Small intestine (tissue), 16 donors: ENCODE data around the gene FAM170A. TPM values are rescaled to one million over a fixed set of nuclear protein-coding genes. Genes with fewer than 3 reads are reported as not detected.

ENCODE experiments used
- DNase-seq, 2 donors: peaks; one replicate each; pipeline versions ENCODE4 v3.0.0 to v3.0.0-alpha.2; 2013
- FAIRE-seq: peaks from 2 replicates; lab custom pipeline; 2012; peaks lifted over from hg19 to GRCh38; lab: Jason Lieb, UNC
- H3K27ac ChIP-seq, 3 donors: one replicate each; pipeline ENCODE4 v1.5.1; 2013; ENCODE audit warnings: low read length in 2 of 3, mild to moderate bottlenecking in 2 of 3, control low read depth in 1 of 3, inconsistent platforms in 1 of 3, low read depth in 1 of 3, moderate library complexity in 1 of 3
- H3K27me3 ChIP-seq, 3 donors: one replicate each; pipeline ENCODE4 v1.6.1; 2013; ENCODE audit warnings: low read length in 3 of 3, inconsistent platforms in 1 of 3; ENCODE audit not compliant: control insufficient read depth in 3 of 3, insufficient read depth in 3 of 3
- H3K36me3 ChIP-seq, 3 donors: one replicate each; pipeline ENCODE4 v1.6.1; 2013; ENCODE audit warnings: low read length in 3 of 3, inconsistent platforms in 1 of 3, low read depth in 1 of 3, mild to moderate bottlenecking in 1 of 3, moderate library complexity in 1 of 3; ENCODE audit not compliant: control insufficient read depth in 3 of 3, insufficient read depth in 2 of 3
- H3K4me1 ChIP-seq, 3 donors: one replicate each; pipeline ENCODE4 v1.6.1; 2013; ENCODE audit warnings: low read length in 2 of 3, inconsistent platforms in 1 of 3, low read depth in 1 of 3, mild to moderate bottlenecking in 1 of 3, moderate library complexity in 1 of 3; ENCODE audit not compliant: control insufficient read depth in 3 of 3, insufficient read depth in 2 of 3
- H3K4me3 ChIP-seq, 3 donors: one replicate each; pipeline ENCODE4 v1.5.1; 2013; ENCODE audit warnings: low read length in 3 of 3, control low read depth in 1 of 3, inconsistent platforms in 1 of 3, low read depth in 1 of 3, mild to moderate bottlenecking in 1 of 3, moderate library complexity in 1 of 3
- H3K9me3 ChIP-seq, 2 donors: one replicate each; pipeline ENCODE4 v1.6.1; 2013; ENCODE audit warnings: low read depth in 1 of 2, low read length in 1 of 2; ENCODE audit not compliant: control insufficient read depth in 2 of 2, insufficient read depth in 1 of 2
- WGBS, 3 donors: extraction: QIAGEN DNeasy Blood & Tissue Kit; methylation state at CpG; one replicate each; pipeline ENCODE4 v1.1.7; 2013; 5-methylcytosine and 5-hydroxymethylcytosine counted together
- long read RNA-seq, 10 donors: transcript quantifications; one replicate each; lab custom pipeline, GENCODE V29; 2026
- polyA plus RNA-seq, 4 donors: library from polyadenylated mRNA; stranded (reverse) in 3 of 4; unstranded in 1 of 4; fragments of 200-250 nt in 3 of 4; fragments of 120-200 nt in 1 of 4; gene quantifications; one replicate each; pipeline versions ENCODE4 v1.2.1 to v1.2.3, GENCODE V29; 2013
- donor health status: healthy with polysubstance abuse.
- donor health status: control.
- donor health status: control.
- donor health status: Bipolar disorder and iron deficiency.
- donor health status: healthy.

FAM170A gene, protein sequence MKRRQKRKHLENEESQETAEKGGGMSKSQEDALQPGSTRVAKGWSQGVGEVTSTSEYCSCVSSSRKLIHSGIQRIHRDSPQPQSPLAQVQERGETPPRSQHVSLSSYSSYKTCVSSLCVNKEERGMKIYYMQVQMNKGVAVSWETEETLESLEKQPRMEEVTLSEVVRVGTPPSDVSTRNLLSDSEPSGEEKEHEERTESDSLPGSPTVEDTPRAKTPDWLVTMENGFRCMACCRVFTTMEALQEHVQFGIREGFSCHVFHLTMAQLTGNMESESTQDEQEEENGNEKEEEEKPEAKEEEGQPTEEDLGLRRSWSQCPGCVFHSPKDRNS
- not detected for polyA plus RNA-seq
- long read RNA-seq, donor 1, result 0 reads
- long read RNA-seq, donor 2, result 0 reads
- long read RNA-seq, donor 3, result 0 reads
- long read RNA-seq, donor 4, result 0 reads
- long read RNA-seq, donor 5, result 0 reads
- long read RNA-seq, donor 6, result 0 reads
- long read RNA-seq, donor 7, result 0 reads
- long read RNA-seq, donor 8, result 0 reads
- long read RNA-seq, donor 9, result 0 reads
- long read RNA-seq, donor 10, result 0 reads

DNA sequence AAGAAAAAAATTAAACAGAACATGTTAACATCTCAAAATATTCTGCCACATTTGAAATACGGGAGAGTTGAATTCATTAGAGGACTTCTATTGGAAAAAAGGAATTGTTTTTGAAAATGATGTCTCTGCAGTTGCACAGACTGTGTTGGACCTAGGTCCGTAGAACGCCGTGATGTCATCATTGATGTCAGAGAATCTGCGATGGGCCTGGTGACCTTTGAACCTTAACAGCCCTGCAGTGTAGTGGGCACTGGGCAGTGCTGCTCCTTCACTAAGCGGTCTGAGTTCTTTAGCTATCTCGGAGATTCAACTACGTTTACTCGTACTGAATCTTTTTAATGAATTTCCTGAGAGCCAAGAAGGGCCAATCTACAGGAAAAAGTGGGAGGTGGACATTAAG, at the start of gene FAM170A:
FAM170A (plus strand) TSS at position 220 of the 400 bp plus-strand sequence. CDS start 211 bp downstream, outside the sequence.
- Histone ChIP-seq H3K4me3 (no peak within 1 kb of the TSS), H3K9me3 (no peaks in the 10 kb centered on the region), H3K36me3 (no peaks in the 10 kb centered on the region), H3K27me3 (no peaks in the 10 kb centered on the region), H3K27ac (no peak within 1 kb of the TSS), H3K4me1 (no peaks in the 10 kb centered on the region)
- DNase-seq, result no peak
- FAIRE-seq, result no peak
- WGBS, 3 donors, result 79 to 88% (median 80%) methylated on average over 9 of the region's 9 CpGs

DNA sequence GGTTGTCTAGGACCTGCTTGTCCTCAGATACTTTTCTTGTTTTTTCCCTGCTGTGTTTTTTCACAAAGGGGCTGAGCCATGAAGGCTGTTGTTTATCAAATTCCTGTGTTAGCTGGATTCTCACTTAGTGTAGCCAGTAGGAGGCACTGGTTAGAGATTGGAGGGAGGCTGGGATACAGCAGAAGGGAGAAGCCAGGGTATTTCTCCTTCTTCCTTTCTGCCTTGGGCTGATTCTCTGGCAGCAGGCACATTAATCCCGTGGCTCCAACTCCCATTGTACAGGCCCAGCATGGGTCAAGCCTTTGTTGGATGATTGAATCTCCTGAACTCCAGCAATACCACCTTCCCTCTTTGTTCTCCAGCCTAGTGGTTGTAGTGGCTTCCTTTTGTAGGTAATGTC, 46.4 kb upstream of the FAM170A start:
- Histone ChIP-seq H3K9me3 (no peaks in the 10 kb centered on the region), H3K36me3 (no peaks in the 10 kb centered on the region), H3K27me3 (no peaks in the 10 kb centered on the region), H3K4me3 (no peak overlapping the region), H3K27ac (no peak overlapping the region), H3K4me1 (no peaks in the 10 kb centered on the region)
- FAIRE-seq (no peak), DNase-seq (no peak)
- 57 to 70% (median 57%) methylated on average over 1 of the region's 1 CpG for WGBS, 3 donors

DNA sequence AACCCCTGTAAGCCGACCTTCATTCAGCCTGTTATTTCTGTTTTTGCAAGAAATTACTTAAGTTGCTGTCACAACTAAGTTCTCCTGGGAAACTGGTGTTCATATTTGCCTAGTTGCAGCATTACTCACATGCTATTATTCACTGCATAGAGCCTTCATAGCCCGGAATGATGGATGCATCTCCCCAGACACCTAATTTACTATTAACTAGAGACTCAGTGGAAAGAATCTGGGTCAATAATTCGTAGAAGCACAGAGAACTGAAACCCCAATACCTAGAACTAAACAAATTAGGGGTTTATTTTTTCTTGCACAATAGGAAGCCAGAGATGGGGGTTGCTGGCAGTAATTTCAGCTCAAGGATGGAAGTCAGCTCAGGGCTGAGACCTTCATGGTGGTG, 45.7 kb upstream of the FAM170A start:
- Histone ChIP-seq H3K27me3 (no peaks in the 10 kb centered on the region), H3K4me1 (no peaks in the 10 kb centered on the region), H3K4me3 (no peak overlapping the region), H3K27ac (no peak overlapping the region), H3K9me3 (no peaks in the 10 kb centered on the region), H3K36me3 (no peaks in the 10 kb centered on the region)
- FAIRE-seq, result no peak
- WGBS, 3 donors, result 49 to 65% (median 62%) methylated on average over 3 of the region's 3 CpGs
- no peak for DNase-seq

DNA sequence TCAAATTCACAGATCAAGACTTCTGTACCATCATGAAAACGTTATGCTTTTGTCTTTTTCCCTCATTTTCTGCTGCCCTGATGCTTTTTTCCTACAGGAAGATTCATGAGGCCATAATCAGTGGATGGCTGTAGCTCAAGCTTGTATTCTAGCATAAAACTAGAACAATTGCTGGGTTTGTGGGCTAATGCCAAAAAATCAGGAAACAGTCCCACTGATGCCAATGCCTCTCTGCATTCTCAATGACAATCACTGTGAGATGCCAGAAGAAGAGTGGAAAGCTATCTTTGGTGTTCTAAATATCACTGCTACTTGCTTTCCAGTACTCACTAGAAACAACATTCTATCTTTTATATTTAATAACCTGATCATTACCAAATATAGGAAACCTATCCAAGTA, 33.3 kb upstream of the FAM170A start:
- no peaks in the 10 kb centered on the region for H3K9me3 ChIP-seq
- no peak overlapping the region for H3K27ac ChIP-seq
- no peaks in the 10 kb centered on the region for H3K36me3 ChIP-seq
- DNase-seq (no peak), FAIRE-seq (no peak)
- no peaks in the 10 kb centered on the region for H3K27me3 ChIP-seq
- H3K4me1 ChIP-seq, result no peaks in the 10 kb centered on the region
- no peak overlapping the region for H3K4me3 ChIP-seq
- 54 to 67% (median 63%) methylated on average over 1 of the region's 1 CpG for WGBS, 3 donors

DNA sequence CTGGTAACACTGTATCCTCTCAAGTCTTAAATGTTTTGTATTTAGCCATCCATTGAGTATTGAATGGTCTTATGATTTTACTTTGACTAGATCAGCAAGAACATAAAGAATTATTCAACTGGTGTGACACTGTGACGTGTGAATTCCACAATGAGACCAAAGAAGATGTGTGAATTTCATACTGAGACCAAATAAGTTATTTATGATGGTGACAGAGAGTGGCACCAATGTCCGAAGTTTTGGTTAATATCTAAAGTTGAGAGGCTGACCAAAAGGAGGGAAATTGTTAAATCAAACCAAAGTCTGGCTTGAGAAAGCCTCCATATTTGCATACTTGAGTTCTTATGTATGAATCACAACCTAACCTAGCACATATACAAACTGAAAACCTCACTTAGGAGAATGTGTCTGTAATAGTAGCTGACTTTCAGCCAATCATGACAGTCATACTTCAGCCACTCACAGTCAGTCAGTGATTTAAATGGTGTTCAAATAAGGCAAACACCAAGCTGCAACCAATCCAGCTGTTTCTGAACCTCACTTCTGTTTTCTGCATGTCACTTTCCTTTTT, 31.5 kb upstream of the FAM170A start:
- WGBS, 3 donors, result 69 to 74% (median 73%) methylated on average over 2 of the region's 2 CpGs
- H3K36me3 ChIP-seq, result no peaks in the 10 kb centered on the region
- no peaks in the 10 kb centered on the region for H3K9me3 ChIP-seq
- H3K27me3 ChIP-seq, result no peaks in the 10 kb centered on the region
- no peak overlapping the region for H3K27ac ChIP-seq
- DNase-seq, result no peak
- no peak overlapping the region for H3K4me3 ChIP-seq
- H3K4me1 ChIP-seq, result no peaks in the 10 kb centered on the region
- FAIRE-seq, result no peak

DNA sequence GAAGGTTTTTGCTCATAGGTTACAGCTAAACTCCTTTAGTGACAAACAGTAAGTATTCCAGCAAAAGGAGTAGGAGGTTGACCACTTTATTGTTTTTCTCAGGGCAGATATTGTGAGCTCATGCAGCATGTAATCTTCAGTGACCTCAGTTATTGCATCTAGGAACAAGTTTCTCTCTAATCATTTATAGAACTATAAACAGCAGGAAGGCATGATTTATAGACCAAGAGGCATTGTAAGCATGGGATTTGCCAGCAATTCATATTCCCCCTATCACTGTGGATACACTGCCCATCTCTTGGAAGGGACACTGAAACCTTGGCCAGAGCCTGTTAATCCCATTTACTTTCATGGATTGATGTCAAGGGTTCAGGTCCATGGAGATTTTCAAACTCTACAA, 15.4 kb upstream of the FAM170A start:
- DNase-seq (no peak), FAIRE-seq (no peak)
- H3K36me3 ChIP-seq, result no peaks in the 10 kb centered on the region
- H3K27me3 ChIP-seq, result no peaks in the 10 kb centered on the region
- H3K9me3 ChIP-seq, result no peaks in the 10 kb centered on the region
- no peak overlapping the region for H3K4me3 ChIP-seq
- H3K27ac ChIP-seq, result no peak overlapping the region
- H3K4me1 ChIP-seq, result no peaks in the 10 kb centered on the region

DNA sequence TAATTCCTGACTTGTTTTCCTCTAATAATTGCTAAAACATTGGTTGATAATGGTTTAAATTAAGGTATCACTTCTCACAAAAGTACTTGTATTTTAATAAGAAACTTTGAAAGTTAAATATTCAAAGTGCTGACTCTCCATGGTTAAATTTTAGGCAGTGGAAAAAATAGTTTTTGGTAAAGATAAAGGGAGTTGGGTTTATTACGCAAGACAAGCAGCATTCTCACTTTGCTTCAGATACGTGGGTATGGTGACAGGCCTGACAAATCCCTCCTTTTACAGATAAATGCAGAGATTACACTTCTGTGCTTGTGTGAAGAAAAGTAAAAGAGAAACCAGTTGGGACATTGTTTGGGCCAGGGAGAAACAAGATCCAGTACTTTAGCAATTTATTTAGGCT, 14.5 kb upstream of the FAM170A start:
- Histone ChIP-seq H3K4me1 (no peaks in the 10 kb centered on the region), H3K36me3 (no peaks in the 10 kb centered on the region), H3K27me3 (no peaks in the 10 kb centered on the region), H3K27ac (no peak overlapping the region), H3K9me3 (no peaks in the 10 kb centered on the region), H3K4me3 (no peak overlapping the region)
- FAIRE-seq, result no peak
- WGBS, 3 donors, result 55 to 68% (median 59%) methylated on average over 2 of the region's 2 CpGs
- DNase-seq, result no peak

DNA sequence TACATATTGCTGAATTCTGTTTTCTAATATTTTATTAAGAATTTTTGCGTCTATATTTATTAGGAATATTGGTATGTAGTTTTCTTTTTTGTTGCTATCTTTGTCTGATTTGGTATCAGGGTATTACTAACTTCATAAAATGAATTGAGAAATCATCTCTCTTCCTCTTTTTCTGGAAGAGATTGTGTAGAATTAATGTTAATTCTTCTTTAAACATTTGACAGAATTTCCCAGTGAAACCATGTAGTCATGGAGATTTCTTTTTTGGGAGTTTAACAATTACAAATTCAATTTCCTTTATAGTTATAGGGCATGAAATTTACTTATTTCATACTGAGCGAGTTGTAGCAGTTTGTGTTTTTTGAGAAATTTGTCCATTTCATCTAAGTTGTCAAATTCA, 3.3 kb upstream of the FAM170A start:
- Histone ChIP-seq H3K27me3 (no peaks in the 10 kb centered on the region), H3K4me1 (no peaks in the 10 kb centered on the region), H3K36me3 (no peaks in the 10 kb centered on the region), H3K27ac (no peak overlapping the region), H3K4me3 (no peak overlapping the region), H3K9me3 (no peaks in the 10 kb centered on the region)
- DNase-seq (no peak), FAIRE-seq (no peak)
- 40 to 61% (median 54%) methylated on average over 2 of the region's 2 CpGs for WGBS, 3 donors
